ENCODE measurements around the gene CDK10.
A peak's percentile ranks its signal among the peaks of the same experiment; 100 is the strongest.
"Not testable (repeated sequence)": the region's sequence is repeated elsewhere in the genome, so short reads cannot be mapped to it uniquely, and the experiment has no call there.

CDK10 gene

DNA sequence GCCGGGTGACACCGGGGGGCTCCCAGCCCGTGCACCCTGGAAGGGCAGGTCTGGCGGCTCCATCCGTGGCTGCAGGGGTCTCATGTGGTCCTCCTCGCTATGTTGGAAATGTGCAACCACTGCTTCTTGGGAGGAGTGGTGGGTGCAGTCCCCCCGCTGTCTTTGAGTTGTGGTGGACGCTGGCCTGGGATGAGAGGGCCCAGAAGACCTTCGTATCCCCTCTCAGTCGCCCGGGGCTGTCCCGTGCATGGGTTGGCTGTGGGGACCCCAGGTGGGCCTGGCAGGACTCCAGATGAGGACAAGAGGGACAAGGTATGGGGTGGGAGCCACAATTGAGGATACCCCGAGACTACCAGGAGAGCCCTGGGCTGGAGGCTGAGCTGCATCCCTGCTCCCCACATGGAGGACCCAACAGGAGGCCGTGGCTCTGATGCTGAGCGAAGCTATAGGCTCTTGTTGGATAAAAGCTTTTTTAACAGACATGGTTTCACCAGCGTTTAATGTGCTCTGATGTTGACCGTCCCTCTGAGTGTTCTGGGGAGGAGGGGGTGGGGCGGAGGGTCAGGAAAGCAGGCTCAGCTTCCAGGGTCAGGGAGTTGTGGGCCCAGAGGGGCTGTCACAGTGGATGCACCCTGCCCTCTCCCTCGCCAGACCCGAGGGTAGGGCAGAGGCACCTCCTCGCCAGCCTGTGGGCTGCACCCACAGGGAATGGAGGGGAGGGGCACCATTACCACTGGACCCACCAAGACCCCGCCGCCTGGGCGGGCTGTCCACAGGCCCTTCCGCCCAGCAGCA is 9.6 kb downstream of the CDK10 start:
- DNase-seq (ENCODE audit: low read depth) = no peak

DNA sequence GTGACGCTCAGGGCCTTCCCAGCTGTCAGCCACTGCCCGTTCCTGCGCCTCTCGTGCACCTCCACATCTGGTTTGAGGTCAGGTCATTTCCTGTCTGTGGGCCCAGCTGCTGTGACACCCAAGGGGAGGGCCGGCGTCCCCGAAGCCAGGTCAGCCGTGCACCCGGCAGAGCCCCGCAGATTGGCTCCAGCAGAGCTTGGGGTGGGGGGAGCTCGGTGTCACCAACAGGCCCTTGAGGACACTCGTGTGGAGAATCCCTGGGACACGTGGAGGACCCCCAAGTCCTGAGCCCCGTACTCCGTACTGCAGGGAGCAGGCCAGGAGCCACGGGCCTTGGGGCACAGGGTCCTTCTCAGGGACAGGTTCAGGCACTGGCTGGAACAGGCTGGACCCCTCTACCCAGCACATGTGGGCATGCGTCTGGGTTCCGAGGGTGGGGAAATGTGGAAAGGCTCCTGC is 10.2 kb downstream of the CDK10 start:
- no peak for DNase-seq (ENCODE audit: low read depth)

DNA sequence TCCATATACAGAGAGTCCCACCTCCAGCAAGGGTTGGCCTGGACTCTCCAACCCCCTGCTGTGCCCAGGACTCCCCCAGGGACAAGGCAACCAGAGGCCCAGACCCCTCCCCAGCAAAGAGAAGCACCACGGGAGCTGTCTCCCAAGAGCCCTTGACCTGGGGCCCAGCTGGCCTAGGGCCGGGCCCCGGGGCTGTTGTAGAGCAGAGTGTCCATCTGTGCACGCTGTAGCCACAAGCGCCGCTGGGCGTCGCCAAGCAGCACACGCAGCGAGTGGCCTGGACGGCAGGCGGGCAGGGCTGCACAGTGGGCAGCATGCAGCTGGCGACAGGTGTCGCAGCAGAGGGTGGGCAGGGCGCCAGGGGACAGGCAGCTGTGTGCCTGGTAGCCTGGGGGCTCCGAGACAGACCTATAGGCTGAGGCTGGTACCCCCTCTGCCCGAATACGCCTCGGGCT is 10.7 kb downstream of the CDK10 start:
- DNase-seq (ENCODE audit: low read depth) = no peak

DNA sequence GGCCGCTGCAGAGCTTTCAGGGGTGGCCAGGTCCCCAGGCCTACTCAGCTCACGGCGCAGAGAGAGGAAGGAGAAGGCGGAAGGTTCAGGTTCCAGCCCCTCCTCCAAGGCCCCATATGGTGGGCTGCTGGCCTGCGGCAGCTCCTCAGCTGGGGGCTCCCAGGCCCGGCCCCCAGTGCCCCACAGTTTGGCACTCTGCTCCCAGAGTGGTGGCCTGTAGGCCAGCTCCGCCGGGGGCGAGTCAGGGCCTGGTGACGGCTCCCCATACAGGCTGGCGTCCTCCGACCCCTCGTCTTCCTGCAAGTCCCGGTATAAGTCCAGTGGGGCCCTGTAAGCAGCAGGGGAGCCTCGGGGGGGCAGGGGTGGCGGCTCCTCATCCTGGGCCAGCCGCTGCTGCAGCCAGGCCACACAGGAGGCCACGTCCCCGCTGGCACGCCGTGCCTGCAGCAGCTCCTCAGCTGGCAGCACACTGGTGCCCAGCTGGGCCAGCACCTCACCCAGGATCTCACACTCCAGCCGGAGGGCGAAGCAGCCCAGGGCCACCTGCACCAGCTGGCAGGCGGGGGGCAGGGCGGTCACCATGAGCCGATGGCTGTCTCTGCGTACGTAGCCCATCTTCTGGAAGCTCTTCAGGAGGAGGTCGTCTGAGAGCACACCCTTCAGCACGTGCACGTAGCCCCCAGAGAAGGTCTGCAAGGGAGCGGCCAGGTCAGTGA is 11.3 kb downstream of the CDK10 start:
- no peak for DNase-seq (ENCODE audit: low read depth)

DNA sequence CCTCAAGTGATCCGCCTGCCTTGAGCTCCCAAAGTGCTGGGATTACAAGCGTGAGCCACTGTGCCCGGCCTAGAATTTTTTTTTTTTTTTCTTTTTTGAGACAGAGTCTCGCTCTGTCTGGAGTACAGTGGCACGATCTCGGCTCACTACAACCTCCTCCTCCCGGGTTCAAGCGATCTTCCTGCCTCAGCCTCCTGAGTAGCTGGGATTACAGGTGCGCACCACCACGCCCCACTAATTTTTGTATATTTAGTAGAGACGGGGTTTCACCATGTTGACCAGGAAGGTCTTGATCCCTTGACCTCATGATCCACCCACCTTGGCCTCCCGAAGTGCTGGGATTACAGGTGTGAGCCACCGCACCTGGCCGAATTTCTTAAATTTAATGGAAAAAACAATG is 12.2 kb downstream of the CDK10 start:
- not testable (repeated sequence) for DNase-seq (ENCODE audit: low read depth)

DNA sequence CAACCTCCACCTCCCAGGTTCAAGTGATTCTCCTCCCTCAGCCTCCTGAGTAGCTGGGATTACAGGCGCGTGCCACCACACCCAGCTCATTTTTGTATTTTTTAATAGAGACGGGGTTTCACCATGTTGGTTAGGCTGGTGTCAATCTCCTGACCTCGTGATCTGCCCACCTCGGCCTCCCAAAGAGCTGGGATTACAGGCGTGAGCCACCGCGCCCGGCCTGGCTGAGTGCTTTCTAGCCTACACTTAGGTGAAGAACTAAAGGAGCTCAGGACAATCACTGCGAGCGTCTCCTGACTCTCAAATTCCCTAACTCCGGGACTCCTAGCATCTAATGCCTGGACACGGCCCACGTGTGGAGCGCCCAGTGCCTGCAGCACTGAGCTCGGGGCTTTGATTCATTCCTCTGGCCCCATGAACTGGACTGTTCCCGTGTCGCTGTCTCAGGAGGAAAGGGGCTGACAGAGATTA is 13.2 kb downstream of the CDK10 start:
- DNase-seq (ENCODE audit: low read depth) = not testable (repeated sequence)

DNA sequence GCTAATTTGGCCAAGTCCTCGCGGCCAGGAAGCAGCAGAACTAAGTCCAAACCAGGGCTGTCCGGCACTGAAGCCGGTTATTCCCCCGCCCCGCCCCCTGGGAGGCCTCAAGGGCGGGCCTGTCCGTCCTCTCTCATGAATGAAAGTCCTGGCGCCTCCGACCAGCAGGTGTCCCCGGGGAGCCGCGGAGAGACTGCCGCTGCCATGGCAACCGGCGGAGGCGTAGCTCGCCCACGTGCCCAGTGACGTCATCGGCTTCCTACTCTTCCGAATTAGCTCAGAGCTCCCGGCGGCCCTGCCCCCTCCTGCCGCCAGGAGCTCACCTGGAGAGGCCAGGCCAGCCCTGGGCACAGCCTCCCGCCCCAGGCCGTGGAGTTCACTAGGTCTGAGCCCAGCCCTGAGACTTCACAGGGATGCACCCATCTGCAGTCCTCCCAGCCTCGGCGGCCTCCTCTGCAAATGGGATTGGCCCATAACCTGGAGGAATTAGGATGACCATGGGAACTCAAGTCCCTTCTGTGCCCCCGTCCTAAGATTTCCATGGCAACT is 13.7 kb downstream of the CDK10 start:
- peak; percentile 94 for DNase-seq (ENCODE audit: low read depth)

DNA sequence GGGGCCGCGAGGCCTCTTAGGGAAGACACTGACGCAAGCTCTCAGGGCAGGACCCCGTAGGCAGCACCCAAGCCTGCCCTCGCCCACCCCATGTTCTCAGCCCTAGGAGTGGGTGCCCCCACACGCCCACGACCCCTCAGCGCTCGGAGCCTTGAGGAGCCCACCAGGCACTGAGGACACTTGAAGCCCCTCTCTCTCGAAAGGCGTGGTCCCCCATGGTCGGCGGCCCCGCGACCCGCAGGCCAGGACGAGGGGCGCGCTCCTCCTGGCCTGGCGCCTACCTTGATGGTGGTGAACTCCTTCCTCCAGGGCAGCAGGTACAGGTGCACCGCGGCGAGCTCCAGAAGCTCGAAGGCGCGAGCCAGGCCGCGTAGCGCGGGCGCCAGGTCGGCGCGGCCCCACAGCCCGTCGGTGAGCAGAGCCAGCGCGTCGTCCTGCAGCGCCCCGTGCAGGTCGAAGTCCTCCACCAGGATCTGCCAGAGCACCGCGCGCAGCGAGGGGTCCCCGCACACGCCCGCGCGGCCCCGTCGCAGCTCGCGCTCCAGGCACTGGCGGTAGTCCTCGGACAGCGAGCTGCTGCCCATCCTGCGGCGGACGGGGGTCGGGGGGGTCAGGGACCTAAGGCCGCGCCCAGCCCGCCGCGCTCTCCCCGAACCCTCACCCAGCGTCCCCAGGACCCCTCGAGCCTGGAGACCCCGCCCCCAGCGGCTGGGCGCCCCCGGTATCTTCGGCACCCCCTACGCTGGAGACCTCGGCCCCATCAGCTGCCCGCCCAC is 14.3 kb downstream of the CDK10 start:
- no peak for DNase-seq (ENCODE audit: low read depth)

DNA sequence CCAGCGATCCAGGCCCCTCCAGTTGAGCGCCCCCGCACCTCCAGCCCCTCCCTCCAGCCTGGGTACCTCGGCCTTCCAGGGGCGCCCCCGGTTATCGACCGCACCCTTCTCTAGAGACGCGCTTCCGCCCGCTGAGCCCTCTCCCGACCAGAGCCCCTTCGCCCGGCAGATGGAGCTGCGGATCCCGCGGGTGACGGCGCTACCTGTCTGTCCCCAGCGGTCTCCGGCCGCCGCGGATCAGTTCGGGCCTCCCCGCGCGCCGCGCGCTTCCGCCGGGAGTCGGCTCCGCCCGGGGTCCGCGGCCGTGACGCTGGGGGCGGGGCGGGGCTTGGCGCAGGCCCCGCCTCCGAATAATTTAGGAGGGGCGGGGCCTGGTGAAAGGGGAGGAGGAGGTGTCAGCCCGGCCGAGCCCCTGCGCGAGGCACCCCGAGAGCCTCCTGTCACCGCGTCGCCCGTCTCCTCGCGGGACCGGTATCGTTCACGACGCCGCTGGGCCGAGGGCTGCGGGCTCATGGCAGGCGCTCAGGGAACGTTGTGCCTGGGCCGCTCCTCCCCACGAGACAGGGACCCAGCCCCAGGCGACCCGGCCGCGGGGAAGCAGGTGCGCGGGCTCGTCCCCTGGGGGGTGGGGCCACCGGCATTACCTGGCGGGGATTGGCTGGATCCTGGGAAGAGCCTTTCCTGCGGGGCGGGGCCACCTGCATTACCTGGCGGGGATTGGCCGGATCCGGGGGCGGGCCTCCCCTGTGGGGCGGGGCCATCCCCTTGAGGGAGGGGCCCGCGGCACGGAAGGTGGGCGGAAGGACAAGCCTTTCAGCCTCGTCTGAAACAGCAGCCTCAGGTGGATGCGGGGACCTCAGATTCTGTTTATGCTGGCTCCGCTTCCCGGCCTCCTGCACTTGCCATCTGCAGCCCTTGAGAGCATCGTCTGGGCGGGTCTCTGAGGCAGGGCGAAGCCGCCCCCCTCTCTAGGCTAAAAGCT is 15.2 kb downstream of the CDK10 start, which contains the start of gene SPATA2L:
Gene SPATA2L, minus strand, starts transcription at position 281 of the 982 bp plus-strand sequence. CDS start 473 bp downstream, outside the sequence.
- peak; percentile 59 for DNase-seq (ENCODE audit: low read depth)

DNA sequence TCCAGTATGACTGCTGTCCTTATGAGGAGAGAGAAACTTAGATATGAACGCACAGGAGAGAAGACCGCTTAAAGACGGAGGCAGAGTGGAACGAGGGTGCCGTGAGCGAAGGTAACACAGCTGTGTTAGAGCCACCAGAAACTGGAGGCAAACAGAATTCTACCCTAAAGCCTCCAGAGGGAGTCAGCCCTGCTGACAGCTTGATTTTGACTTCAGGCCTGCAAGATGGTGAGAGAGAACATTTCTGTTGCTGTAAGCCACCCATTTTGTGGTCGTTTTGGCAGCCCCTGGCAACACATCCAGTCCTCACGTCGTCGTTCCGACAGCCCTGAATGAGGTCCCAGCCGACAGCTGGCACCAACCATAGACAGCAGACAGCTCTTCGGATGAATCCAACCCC is 17.8 kb downstream of the CDK10 start:
- DNase-seq (ENCODE audit: low read depth) = no peak

DNA sequence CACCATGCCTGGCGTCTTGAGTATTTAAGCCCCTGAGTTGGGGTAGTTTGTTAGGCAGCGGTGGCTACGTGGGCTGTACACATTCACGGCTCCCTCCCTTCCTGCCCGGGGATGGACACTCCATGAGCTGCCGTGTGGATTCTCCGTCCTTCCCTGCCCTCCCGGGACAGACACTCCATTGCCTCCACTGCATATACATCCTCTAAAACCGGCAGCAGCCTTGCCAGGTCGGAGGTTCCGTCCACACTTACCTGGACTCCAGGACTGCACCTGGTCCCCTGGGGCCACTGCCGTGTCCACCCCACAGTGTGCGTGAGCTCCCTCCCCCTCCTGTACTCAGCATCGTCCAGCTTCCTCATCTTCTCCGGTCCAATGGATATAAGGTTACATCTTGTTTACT is 18.5 kb downstream of the CDK10 start:
- DNase-seq (ENCODE audit: low read depth) = no peak

DNA sequence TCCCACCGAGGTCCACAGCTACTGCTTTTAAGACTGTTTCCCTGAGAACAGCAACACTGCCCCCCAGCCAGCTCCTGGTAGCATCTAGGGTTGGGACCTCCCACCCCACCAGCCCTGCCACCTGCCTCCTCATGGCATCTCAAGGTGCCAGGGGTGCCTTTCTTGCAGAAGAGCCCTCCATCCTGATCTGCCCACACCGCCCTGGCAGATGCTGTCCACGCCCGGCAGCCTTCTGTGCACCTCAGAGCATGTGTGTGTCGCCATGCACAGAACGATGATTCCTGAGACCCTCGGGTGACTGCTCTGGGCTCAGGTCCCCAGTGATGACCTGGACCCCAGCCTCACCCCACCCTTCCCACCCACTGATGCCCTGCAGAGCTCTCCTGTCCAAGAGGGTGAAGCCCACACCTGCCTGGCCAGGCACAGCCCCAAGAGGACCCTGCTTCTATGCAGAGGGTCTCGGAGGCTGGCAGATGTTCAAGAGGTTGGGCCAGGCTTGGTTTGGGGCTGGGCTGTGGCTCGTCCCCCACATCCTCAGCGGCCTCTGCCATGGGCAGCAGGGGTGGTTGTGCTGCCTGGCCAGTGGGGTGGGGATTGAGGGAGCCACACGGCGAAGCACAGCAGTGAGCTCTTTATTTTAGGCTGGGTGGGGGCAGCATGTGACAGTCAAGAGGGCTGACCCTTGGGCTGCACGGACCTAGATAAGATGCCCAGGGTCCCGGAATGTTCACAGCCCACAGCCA is 20.2 kb downstream of the CDK10 start:
- DNase-seq (ENCODE audit: low read depth) = no peak

DNA sequence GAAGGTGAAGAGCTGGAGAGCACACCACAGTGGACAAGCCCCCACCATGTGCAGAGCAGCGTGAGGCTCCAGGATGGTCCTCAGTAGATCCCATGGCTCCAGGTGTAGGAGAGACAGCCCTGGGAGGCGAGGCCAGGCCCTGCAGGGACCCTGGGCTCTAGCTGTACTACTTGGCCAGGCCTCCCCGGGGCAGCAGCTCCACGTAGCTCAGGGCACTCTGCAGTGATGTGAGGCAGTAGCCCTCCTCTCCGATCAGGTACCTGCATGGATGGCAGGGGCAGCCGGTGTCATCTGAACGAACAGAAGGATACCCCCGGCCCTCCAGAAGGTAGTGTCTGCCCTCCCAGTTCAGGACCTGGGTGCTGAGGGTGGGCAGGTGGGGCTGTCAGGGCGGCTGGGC is 21.2 kb downstream of the CDK10 start:
- no peak for DNase-seq (ENCODE audit: low read depth)

DNA sequence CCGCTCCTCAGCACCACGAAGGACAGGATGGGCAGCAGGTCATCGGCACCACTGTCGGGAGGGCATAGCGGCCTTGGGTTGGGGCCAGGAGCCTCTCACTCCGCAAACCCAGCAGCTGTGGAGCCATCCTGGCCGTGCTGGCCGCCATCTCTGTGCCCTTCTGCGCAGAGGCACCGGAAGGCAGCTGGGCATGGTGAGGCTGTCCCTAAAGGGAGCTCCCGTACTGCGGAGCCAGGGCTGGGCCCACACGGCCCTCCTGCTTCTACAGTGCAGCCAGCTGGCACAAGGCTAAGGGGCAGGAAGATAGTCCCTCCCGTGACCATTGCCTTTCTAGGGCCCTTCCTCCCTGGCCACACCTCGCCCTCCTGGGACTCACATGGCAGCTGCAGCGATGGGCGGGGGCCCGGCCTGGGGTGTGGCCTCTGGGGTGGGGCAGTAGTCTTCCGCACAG is 22.0 kb downstream of the CDK10 start:
- no peak for DNase-seq (ENCODE audit: low read depth)

DNA sequence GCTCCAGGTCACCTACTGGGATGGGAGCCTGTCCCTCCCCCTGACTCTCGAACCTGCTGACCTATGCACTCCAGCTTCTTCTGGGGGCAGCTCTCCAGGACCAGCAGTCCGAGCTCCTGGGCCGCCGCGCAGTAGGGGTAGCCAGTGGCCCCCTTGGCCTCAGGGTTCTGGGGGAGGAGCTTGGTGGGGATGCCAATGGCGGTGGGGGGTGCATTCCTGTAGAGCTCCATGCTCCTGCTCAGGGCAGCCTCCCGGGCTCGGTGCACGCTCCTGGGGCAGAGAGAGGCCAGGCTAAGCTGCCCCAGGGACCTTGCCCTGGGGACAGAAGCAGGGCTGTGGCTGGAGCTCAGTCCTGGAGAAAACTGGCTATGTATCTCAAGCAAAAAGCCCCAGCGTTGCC is 22.7 kb downstream of the CDK10 start:
- DNase-seq (ENCODE audit: low read depth) = no peak

DNA sequence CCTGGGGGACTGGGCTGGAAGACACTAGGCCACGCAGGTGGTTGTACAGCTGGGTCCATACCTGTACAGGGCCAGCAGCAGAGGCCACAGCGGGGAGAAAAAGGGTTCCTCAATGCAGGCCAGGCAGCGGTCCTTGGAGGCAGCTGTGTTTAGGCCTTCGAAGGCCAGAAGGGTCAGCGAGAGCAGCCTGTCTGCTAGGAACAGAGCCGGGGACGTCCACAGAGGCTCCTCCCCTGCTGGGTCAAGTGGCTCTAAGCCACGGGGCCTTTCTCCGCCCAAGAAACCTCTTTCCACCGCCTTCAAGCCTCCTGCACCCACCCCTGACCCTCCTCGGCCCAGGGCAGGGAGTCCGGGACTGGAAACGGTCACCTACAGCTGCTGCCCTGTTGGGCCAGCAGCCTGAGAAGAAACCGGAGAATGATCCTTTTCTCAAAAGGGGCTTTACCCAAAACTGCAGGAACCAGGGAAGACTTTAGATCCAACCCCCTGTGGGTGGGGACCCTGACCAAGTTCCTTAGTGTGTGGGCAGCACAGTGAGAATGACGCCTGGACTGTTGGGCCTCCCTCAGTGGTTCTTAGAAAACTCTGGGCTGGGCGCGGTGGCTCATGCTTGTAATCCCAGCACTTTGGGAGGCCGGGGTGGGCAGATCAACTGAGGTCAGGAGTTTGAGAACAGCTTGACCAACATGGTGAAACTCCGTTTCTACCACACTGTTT is 23.4 kb downstream of the CDK10 start:
- no peak for DNase-seq (ENCODE audit: low read depth)

DNA sequence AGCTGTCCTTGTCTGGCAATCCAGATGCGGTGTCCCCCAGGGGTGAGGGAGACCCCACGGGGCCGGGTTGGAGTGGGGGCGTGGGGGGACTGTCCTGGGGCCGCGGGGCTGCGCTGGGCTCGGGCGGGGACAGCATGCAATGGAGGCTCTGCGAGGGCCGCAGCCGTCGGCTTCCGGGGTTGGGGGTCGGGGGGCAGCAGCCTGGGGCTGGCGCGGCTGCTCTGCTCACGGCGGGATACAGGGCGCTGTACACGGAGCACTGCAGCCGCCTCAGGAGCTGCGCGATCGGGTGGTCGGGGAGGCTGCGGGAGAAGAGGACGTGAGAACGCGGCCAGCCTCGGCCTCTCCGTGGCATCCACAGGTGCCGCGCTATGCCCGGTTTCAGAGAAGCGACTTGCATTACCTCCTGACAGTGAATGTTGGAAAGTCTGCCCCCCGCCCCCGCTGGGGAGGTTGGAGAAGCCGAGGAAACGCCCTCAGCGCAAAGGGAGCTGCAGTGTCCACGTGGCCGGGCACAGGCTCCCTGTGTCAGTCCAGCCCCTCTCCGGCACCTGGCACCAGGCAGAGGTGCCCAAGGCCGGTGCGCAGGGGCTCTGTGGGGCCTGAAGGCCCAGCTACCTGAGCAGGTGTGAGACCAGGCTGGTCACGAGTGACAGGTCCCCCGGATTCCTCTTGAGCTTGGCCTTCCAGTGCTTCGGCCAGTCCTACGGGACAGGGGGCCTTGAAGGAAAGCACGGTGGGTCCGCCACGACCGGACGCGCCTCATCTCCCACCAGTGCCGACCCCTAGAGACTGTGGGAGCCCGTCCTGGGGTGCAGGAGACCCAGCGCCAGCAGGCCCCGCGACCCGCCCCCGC is 24.4 kb downstream of the CDK10 start:
- DNase-seq (ENCODE audit: low read depth) = no peak

DNA sequence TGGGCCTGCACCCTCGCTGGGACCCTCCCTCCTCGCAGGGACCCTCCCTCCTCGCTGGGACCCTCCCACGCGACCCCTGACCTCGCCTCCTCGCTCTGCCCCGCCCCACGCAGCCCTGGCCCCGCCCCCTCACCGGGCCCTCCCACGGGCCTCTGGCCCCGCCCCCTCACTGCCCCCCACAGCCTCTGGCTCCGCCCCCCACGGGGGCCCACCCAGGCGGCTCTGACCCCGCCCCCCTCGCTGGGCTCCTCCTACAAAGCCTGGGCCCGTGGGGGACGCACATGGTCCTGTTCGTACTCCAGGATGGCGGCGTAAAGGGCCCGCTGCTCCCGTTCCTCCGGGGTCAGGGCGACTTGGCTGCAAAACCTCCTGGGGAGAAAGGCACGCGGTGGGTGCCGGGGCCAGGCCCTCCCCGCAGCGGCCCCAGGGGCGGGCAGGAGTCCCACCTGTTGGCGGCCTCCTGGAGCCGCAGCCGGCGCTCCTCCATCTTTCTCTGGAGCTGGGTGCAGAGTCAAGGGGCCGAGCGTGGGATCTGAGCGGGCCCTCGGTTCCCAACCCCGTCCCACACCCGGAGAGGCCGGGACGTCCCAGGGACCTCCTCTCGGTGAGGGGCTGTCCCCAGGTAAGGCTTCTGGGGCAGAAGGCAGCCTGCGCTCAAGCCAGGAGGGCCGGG is 25.2 kb downstream of the CDK10 start:
- DNase-seq (ENCODE audit: low read depth) = no peak
